ENCODE results near the gene PARVB.

DNA sequence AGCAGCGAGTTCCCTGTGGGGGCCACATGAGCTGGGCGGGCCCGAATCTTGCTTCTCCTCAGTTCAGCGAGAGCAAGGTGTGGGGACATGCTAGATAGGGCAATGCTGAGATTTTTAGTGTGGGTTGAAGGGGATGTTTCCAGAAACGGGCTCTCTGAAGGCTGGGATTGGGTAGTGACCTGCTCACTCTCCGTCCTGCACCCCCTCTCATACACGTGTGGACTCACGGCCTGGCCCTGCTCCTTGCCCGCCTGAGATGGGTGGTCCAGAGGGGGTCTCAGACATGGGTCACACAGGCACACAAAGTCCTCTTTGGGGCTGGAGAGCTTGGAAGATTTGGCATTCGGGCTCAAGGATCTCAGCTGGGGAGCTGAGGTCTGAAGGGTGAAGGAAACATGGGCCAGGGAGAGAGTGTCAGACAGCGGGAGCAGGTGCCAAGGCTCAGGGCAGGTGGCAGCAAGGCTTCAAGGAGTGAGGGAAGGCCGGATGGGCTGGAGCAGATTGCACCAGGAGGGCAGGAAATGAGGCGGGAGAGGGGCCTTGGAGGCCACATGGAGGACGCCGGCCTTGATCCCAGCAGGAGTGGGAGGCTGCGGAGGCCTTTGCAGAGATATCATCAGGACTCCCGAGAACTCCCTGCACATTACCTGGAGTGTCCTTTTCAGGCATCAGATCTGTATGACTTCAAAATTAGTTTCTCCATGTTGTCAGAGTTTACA, 74.1 kb downstream of the PARVB start:
- TF ChIP-seq POLR2A (IDR thresholded peaks at IDR 0.05; ENCODE audit: low read length): no peak
- no peak for TF ChIP-seq GATA1 (IDR thresholded peaks at IDR 0.05; ENCODE audit: low read depth, low read length)

All from erythroblast (primary cell).